ENCODE measurements around the gene MPZ.
"Not testable (repeated sequence)": the region's sequence is repeated elsewhere in the genome, so short reads cannot be mapped to it uniquely, and the experiment has no call there.

MPZ gene

GRCh38 chr1:161299347-161299746, 10.4 kb downstream of the MPZ start:
- no peak for DNase-seq

GRCh38 chr1:161298116-161298515, 11.7 kb downstream of the MPZ start:
- no peak for DNase-seq

- DNase-seq = no peak
Measured at GRCh38 chr1:161297415-161297814, 12.4 kb downstream of the MPZ start.

- DNase-seq = no peak
Measured at GRCh38 chr1:161290779-161291178, 19.0 kb downstream of the MPZ start.

GRCh38 chr1:161287482-161288054, 22.2 kb downstream of the MPZ start:
- DNase-seq = no peak

- no peak for DNase-seq
Measured at GRCh38 chr1:161285521-161285920, 24.2 kb downstream of the MPZ start.

GRCh38 chr1:161285113-161285512, 24.7 kb downstream of the MPZ start:
- DNase-seq = no peak

- DNase-seq = no peak
Measured at GRCh38 chr1:161282991-161283390, 26.8 kb downstream of the MPZ start.

GRCh38 chr1:161274874-161275273, 34.9 kb downstream of the MPZ start:
- no peak for DNase-seq

GRCh38 chr1:161273402-161273801, 36.4 kb downstream of the MPZ start:
- no peak for DNase-seq

GRCh38 chr1:161267321-161267720, 42.4 kb downstream of the MPZ start:
- DNase-seq = no peak

GRCh38 chr1:161266836-161267235, 42.9 kb downstream of the MPZ start:
- no peak for DNase-seq

GRCh38 chr1:161266202-161266601, 43.6 kb downstream of the MPZ start:
- DNase-seq = no peak

GRCh38 chr1:161265305-161265704, 44.5 kb downstream of the MPZ start:
- DNase-seq = no peak

- no peak for DNase-seq
Measured at GRCh38 chr1:161261261-161262235, 48.2 kb downstream of the MPZ start.

GRCh38 chr1:161260376-161261260, 49.1 kb downstream of the MPZ start:
- DNase-seq = no peak

- no peak for DNase-seq
Measured at GRCh38 chr1:161259765-161260164, 50.0 kb downstream of the MPZ start.

GRCh38 chr1:161259345-161259702, 50.4 kb downstream of the MPZ start:
- no peak for DNase-seq

GRCh38 chr1:161258439-161259344, 51.1 kb downstream of the MPZ start, which contains the start of gene PCP4L1:
TSS of gene PCP4L1 (plus strand) at chr1:161258745. CDS start at chr1:161258975, 230 bp downstream.
- peak; percentile 49 for DNase-seq

GRCh38 chr1:161257109-161257508, 52.7 kb downstream of the MPZ start:
- DNase-seq = not testable (repeated sequence)

GRCh38 chr1:161255955-161256520, 53.7 kb downstream of the MPZ start:
- not testable (repeated sequence) for DNase-seq

- DNase-seq = not testable (repeated sequence)
Measured at GRCh38 chr1:161255302-161255701, 54.5 kb downstream of the MPZ start.
